Myometrial cell (primary cell): Measurements from ENCODE around the gene PMF1. TPM values are rescaled to one million over a fixed set of nuclear protein-coding genes. Genes with fewer than 3 reads are reported as not detected.

Experiments
- total RNA-seq: library from RNA; depleted of rRNA; stranded (reverse); fragments of >200 nt; gene quantifications from 2 replicates; pipeline ENCODE4 v1.2.3, GENCODE V29; 2015

Gene PMF1, protein sequence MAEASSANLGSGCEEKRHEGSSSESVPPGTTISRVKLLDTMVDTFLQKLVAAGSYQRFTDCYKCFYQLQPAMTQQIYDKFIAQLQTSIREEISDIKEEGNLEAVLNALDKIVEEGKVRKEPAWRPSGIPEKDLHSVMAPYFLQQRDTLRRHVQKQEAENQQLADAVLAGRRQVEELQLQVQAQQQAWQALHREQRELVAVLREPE
- 83.6 and 94.0 TPM in 2 replicates for total RNA-seq

GRCh38 chr1:156212833-156213643, at the start of gene PMF1:
TSS of gene PMF1 (plus strand) at chr1:156213007. CDS start at chr1:156213016, 9 bp downstream.

DNA sequence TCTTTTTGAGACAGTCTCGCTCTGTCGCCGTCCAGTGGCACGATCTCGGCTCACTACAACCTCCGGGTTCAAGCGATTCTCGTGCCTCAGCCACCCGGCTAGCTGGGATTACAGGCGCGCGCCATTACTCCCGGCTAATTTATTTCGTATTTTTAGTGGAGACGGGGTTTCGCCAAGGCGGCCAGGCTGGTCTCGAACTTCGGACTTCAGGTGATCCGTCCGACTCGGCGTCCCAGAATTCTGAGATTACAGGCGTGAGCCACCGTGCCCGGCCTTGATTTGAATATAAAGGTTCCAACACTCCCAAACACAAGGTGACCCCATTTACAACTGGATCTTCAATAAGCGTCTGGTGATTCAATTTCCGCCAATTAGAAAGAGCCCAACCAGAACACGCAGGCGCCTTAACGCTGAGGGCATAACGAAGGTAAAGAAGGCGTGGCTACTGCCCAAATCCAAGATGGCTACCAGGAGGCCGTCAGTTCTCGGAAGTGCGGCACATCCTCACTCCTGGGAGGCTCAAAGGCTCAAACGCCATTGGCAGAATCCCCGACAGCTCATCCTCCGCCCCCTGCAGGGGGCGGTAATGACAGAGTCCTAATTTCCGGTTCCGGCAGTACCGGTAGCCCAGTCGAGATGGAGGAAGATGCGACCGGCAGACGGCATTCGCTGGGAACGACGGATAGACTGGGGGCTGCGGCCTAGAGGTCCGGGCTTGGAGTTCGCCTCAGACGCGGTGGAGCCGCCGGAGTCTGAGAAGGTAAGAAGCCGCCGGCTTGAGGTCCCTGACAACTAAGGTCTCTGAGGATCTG, 19.1 kb upstream of the PMF1 start, which contains the start of gene SLC25A44:
Gene SLC25A44, plus strand, starts transcription at position 617 of the 812 bp plus-strand sequence. CDS start 5,744 bp downstream, outside the sequence.

GRCh38 chr1:156241926-156242325, 29.1 kb downstream of the PMF1 start, which contains the start of gene BGLAP:
TSS of gene BGLAP (plus strand) at chr1:156242184. CDS start at chr1:156242232, 48 bp downstream.

DNA sequence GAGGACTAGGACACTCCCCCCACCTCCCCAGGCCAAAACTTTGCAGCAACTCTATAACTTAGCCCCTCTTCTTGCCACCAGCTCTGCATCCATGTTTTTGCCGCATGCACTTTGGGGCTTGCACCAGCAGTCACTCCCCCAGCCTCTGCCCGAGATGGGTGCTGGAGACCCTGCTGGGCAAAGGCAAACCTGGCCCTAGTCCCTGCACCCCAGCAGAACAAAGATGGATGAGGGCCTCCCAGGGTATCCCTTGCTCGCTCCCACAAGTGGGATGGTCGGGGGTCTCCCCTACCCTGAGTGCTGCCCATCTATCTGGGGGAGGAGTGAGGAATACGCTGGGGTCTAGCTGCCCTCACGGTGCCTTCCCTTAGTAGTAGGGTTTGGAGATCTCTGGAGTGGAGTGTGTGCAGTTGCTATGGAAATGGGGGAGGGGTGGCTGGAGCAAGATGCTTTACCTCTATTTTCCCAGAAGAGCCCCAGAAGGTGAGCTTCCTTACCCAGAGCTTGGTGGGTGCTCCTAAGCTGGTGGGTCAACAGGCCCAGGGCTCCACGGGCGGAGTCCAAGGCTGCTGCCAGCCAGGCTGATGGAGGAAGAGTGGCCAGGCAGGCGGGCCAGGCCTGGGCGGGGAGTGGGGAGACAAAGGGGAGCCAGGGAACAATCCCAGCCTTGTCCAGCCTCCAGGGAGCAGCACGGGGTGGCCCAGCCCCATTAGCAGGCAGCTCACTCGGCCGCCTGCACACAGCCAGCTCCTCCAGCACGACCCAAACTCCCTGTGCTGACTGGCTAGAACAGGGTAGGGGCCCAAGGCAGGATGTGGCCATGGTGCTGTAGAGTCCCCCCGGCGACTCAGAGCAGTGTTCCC, 34.9 kb downstream of the PMF1 start, which contains the start of gene PAQR6:
Gene PAQR6, minus strand, starts transcription at position 597 of the 863 bp plus-strand sequence. CDS start 1,325 bp downstream, outside the sequence.

DNA sequence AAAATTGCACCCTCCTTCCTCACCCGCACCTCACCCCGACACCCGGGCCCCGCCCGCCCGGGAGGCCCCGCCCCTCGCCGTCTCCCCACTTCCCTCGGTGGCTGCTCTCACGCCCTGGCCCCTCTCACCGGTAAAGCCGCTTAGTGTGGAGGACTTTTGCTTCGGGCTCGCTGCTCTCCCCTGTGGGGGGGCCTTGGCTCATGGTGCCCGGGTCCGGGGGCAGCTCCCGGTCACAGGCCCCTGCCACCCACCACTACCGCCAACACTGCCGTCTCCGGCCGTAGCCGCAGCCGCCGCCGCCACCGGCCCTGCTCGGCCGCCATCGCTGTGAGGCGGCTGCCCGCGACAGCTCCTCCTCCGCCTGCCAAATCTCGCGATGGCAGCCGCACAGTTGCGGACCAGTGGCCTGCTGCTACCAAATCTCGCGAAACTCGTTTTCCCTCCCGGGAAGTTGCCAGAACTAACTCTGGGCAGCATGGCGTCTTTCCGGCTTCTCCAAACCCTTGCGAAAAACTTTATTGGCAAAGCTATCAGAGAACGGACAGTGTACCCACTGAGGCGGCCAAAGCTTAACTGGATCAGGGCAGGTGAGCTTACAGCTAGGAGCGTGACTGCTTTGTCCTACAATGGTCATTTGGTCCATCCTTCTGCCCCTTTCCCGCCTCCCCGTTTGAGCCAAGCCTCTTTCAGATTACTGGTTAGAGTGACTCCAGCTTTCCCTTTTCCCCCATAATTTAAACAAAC, 69.8 kb downstream of the PMF1 start, which contains the start of gene SMG5:
Gene SMG5, minus strand, starts transcription at position 347 of the 744 bp plus-strand sequence. Its CDS starts 145 bp downstream, at position 202.

DNA sequence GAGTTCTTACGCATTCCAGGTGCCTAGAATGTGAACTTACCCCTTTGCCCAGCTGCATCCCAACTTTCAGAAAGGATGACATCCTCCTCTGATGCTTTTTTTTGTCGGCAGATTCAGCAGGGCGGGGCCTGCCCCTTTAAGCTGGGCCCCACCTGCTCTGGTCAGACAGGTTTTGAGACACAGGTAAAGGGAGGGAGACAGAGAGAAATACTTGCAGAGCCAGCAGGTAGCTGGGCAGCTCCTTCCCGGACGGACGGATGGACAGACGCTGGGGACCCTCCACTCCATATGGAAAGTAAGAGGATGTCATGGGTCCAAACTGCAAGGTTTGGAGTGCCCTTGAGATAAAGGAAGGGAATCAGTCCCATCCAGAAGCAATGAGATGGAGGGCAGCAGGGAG, 71.3 kb downstream of the PMF1 start, which contains the start of gene TMEM79:
Gene TMEM79, plus strand, starts transcription at position 214 of the 400 bp plus-strand sequence. CDS start 902 bp downstream, outside the sequence.

Other genes with a start within 250 kb of the PMF1 start
- gene ARHGEF2, start 234.5 kb upstream of the PMF1 start, total RNA-seq, result 104 and 114 TPM in 2 replicates
- 633 and 985 TPM in 2 replicates for gene SSR2, start 192.1 kb upstream of the PMF1 start, total RNA-seq
- gene UBQLN4, start 159.2 kb upstream of the PMF1 start, total RNA-seq, result 19.3 and 19.6 TPM in 2 replicates
- 76.1 and 78.7 TPM in 2 replicates for gene LAMTOR2, start 158.2 kb upstream of the PMF1 start, total RNA-seq
- gene RAB25, start 151.8 kb upstream of the PMF1 start, total RNA-seq, result not detected in 2 replicates
- 0.58 and 0.71 TPM in 2 replicates for gene MEX3A, start 130.5 kb upstream of the PMF1 start, total RNA-seq
- 897 and 914 TPM in 2 replicates for gene LMNA, start 98.3 kb upstream of the PMF1 start, total RNA-seq
- under 0.01 and 0.35 TPM in 2 replicates for gene SEMA4A, start 59.4 kb upstream of the PMF1 start, total RNA-seq
- 14.7 and 15.2 TPM in 2 replicates for gene SLC25A44, start 18.9 kb upstream of the PMF1 start, total RNA-seq
- gene BGLAP, start 29.2 kb downstream of the PMF1 start, total RNA-seq, result 3.7 TPM in 1 of 2 replicates, not detected in the other
- not detected in 2 replicates for gene PAQR6, start 35.0 kb downstream of the PMF1 start, total RNA-seq
- gene SMG5, start 69.8 kb downstream of the PMF1 start, total RNA-seq, result 53.3 and 54.4 TPM in 2 replicates
- 1.2 and 1.4 TPM in 2 replicates for gene TMEM79, start 71.3 kb downstream of the PMF1 start, total RNA-seq
- 102 and 133 TPM in 2 replicates for gene GLMP, start 82.7 kb downstream of the PMF1 start, total RNA-seq
- not detected in 2 replicates for gene VHLL, start 86.3 kb downstream of the PMF1 start, total RNA-seq
- 427 and 505 TPM in 2 replicates for gene CCT3, start 125.3 kb downstream of the PMF1 start, total RNA-seq
- not detected in 2 replicates for gene TSACC, start 125.5 kb downstream of the PMF1 start, total RNA-seq
- gene RHBG, start 156.2 kb downstream of the PMF1 start, total RNA-seq, result not detected in 2 replicates